ENCODE results near the gene SMAD7.
"Not testable (repeated sequence)": the region's sequence is repeated elsewhere in the genome, so short reads cannot be mapped to it uniquely, and the experiment has no call there.

SMAD7 gene

DNA sequence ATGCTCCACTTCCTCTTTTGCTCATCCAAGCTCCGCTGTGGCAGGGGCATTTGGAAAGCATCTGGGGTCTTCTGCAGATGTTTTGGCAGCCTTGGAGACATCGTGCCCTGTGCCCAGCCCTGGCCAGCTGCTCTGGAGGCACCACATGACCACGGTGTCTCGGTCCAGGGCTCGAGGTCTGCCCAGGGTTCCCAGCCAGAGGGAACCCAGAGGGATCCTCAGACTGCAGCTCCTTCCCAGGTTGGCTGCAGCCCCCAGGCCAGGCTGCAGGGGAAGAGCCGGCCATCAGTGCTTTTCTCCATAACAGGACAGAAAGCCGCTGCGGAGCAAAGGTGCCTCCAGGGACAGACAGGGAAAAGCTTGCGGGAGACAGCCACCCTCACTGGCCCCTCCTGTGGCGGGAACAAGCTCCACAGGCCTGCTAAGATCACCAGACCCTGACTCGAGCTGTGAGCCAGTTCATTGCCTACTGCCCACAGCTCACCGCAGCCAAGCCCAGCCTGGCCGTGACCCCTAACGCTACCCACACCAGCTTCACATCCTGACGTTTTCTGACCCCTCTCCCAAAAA, 74.7 kb downstream of the SMAD7 start:
- Histone ChIP-seq H3K4me3 (ENCODE audit: insufficient read length, low read depth) (no peak overlapping the region), H3K9ac (ENCODE audit: insufficient read length, low read depth) (no peak overlapping the region), H3K36me3 (ENCODE audit: insufficient read depth, insufficient read length, low read length) (no peaks in the 10 kb centered on the region), H3K9me3 (ENCODE audit: insufficient read depth, low read length) (no peaks in the 10 kb centered on the region), H3K27me3 (ENCODE audit: insufficient read depth, insufficient read length) (no peaks in the 10 kb centered on the region), H3K4me1 (ENCODE audit: insufficient read depth, insufficient read length) (peaks cover 4% of the 10 kb centered on the region)
- TF ChIP-seq ZNF274 (IDR thresholded peaks at IDR 0.05; ENCODE audit: low read depth, low read length), result no peak
- TF ChIP-seq YY1 (IDR thresholded peaks at IDR 0.05; ENCODE audit: insufficient read depth, insufficient read length), result no peak
- no peak for TF ChIP-seq SUZ12 (IDR thresholded peaks at IDR 0.05; ENCODE audit: extremely low read depth, insufficient read depth, insufficient read length)
- no peak for DNase-seq (ENCODE audit: low read depth, low spot score)

DNA sequence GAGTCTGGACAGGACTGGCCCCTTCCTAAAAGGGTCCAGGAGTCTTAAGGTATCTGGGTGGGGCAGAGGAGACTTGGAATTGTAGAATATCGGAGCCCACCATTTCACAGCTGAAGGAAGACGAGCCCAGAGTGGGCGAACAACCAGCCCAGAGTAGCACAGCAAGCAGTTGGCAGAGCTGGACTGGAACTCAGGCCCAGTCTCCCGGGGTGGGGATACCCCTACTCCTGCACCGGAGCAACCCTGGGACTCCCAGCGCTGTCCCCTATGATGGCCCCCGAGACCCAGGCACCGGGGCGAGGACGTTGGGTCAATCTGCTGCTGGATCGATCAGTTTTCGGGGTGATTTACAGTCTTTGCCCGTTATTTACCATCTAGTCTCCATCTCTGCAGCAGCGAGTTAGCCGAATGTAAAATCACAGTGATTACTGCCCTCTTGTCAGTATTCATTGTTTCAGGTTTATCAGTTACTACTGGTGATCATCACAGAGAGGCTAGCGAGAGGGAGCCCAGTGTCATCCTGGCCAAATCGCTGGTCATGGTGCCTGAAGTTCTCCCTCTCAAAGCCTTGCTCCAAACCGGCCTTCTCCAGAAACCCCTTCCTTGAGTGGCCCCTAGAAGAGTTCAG, 75.3 kb downstream of the SMAD7 start:
- H3K36me3 ChIP-seq (ENCODE audit: insufficient read depth, insufficient read length, low read length), result no peaks in the 10 kb centered on the region
- no peak overlapping the region for H3K9ac ChIP-seq (ENCODE audit: insufficient read length, low read depth)
- H3K4me1 ChIP-seq (ENCODE audit: insufficient read depth, insufficient read length), result peaks cover 4% of the 10 kb centered on the region
- no peaks in the 10 kb centered on the region for H3K9me3 ChIP-seq (ENCODE audit: insufficient read depth, low read length)
- H3K4me3 ChIP-seq (ENCODE audit: insufficient read length, low read depth), result no peak overlapping the region
- TF ChIP-seq SUZ12 (IDR thresholded peaks at IDR 0.05; ENCODE audit: extremely low read depth, insufficient read depth, insufficient read length) (no peak), YY1 (IDR thresholded peaks at IDR 0.05; ENCODE audit: insufficient read depth, insufficient read length) (no peak), ZNF274 (IDR thresholded peaks at IDR 0.05; ENCODE audit: low read depth, low read length) (no peak)
- DNase-seq (ENCODE audit: low read depth, low spot score), result no peak
- H3K27me3 ChIP-seq (ENCODE audit: insufficient read depth, insufficient read length), result no peaks in the 10 kb centered on the region

DNA sequence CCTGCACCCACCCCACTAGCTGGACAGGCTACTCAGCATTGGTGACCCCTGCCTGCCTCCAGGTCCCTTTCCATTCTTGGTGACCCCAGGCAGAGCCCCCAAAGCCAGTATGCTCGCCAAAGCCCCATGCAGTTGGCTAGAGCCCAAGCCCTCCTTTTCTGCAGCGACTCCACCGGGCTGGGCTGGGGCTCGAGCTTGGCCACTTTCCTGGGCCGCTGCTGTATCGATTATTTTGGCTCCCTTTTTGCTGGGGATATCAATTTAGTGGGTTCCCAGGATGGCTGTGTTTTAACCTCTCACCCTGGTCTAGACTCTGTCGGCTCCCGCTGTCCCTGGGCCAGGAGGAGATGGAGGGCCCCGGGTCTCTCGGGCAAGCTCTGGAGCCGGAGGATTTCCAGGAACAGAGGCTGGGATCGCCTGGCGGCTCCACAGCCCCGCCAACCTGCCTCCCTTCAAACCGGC, 76.0 kb downstream of the SMAD7 start:
- H3K9ac ChIP-seq (ENCODE audit: insufficient read length, low read depth), result no peak overlapping the region
- DNase-seq (ENCODE audit: low read depth, low spot score), result no peak
- peaks cover 4% of the 10 kb centered on the region for H3K4me1 ChIP-seq (ENCODE audit: insufficient read depth, insufficient read length)
- TF ChIP-seq ZNF274 (IDR thresholded peaks at IDR 0.05; ENCODE audit: low read depth, low read length) (no peak), YY1 (IDR thresholded peaks at IDR 0.05; ENCODE audit: insufficient read depth, insufficient read length) (no peak), SUZ12 (IDR thresholded peaks at IDR 0.05; ENCODE audit: extremely low read depth, insufficient read depth, insufficient read length) (no peak)
- no peaks in the 10 kb centered on the region for H3K9me3 ChIP-seq (ENCODE audit: insufficient read depth, low read length)
- H3K36me3 ChIP-seq (ENCODE audit: insufficient read depth, insufficient read length, low read length), result no peaks in the 10 kb centered on the region
- no peaks in the 10 kb centered on the region for H3K27me3 ChIP-seq (ENCODE audit: insufficient read depth, insufficient read length)
- no peak overlapping the region for H3K4me3 ChIP-seq (ENCODE audit: insufficient read length, low read depth)

DNA sequence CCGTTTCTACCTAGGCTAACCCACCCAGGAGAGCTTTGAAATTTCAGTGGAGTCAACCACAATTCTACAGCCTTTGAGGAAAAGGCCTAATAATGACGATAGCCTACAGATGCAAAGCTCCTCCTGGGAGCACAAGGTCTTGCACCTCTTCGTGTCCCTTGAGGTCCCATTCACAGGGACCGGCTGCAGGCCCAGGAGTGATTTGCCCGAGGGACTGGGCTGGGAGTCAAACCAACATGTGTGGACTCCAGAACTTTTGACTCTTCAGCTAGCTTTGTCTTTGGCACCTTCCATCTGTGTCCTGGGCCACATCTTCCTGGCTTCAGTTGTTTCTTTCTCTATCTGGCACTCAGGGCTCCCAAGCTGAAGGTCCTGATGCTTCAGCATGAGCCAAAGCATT, 76.5 kb downstream of the SMAD7 start:
- Histone ChIP-seq H3K4me3 (ENCODE audit: insufficient read length, low read depth) (no peak overlapping the region), H3K9me3 (ENCODE audit: insufficient read depth, low read length) (no peaks in the 10 kb centered on the region), H3K27me3 (ENCODE audit: insufficient read depth, insufficient read length) (no peaks in the 10 kb centered on the region), H3K36me3 (ENCODE audit: insufficient read depth, insufficient read length, low read length) (no peaks in the 10 kb centered on the region), H3K9ac (ENCODE audit: insufficient read length, low read depth) (no peak overlapping the region), H3K4me1 (ENCODE audit: insufficient read depth, insufficient read length) (peaks cover 4% of the 10 kb centered on the region)
- DNase-seq (ENCODE audit: low read depth, low spot score), result no peak
- TF ChIP-seq YY1 (IDR thresholded peaks at IDR 0.05; ENCODE audit: insufficient read depth, insufficient read length) (no peak), SUZ12 (IDR thresholded peaks at IDR 0.05; ENCODE audit: extremely low read depth, insufficient read depth, insufficient read length) (no peak), ZNF274 (IDR thresholded peaks at IDR 0.05; ENCODE audit: low read depth, low read length) (no peak)

DNA sequence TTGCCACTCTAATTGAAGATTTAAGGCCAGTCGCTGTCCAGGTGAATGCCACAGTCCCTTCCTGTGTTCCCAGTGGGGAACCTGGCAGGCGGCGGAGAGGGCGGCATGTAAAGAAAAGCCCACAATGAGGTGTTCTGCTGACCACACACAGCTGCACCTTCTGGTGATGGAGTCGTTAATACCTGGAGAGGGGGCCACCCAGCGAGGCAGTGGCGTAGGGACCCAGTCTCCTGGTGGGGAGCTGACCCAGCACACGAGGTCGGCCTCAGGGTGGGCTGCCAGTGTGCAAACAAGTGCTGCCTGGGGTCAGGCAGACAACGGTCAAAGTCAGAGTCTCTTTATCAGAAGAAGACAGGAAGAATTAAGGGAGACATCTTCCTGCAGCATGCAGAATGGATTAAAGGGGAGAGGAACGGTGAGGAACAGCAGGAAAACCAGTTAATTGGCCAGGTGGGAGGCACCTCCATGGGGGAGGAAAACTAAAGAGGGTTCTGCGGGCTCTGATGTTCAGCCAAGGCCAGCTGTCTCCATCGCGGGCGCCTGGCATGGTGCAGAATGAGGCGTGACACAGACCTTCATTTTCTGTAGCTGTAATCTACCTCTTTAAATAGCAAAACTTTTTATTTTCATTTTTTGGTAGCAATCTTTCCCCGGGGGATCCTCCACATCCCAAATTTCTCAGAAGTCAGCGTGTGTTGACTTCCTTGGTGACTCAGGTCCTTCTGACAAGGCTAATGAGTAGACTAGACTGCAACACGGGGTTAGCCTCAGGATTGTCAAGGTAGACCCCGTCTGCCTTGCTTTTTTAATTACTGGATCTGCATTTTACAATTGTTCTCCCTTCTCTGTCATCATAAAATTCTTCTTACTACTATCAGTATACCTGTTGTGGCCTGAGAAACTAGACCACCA, 78.3 kb downstream of the SMAD7 start:
- no peaks in the 10 kb centered on the region for H3K27me3 ChIP-seq (ENCODE audit: insufficient read depth, insufficient read length)
- no peak for DNase-seq (ENCODE audit: low read depth, low spot score)
- no peak overlapping the region for H3K9ac ChIP-seq (ENCODE audit: insufficient read length, low read depth)
- H3K4me1 ChIP-seq (ENCODE audit: insufficient read depth, insufficient read length), result peaks cover 4% of the 10 kb centered on the region
- H3K4me3 ChIP-seq (ENCODE audit: insufficient read length, low read depth), result no peak overlapping the region
- no peaks in the 10 kb centered on the region for H3K36me3 ChIP-seq (ENCODE audit: insufficient read depth, insufficient read length, low read length)
- no peaks in the 10 kb centered on the region for H3K9me3 ChIP-seq (ENCODE audit: insufficient read depth, low read length)
- TF ChIP-seq YY1 (IDR thresholded peaks at IDR 0.05; ENCODE audit: insufficient read depth, insufficient read length) (no peak), SUZ12 (IDR thresholded peaks at IDR 0.05; ENCODE audit: extremely low read depth, insufficient read depth, insufficient read length) (no peak), ZNF274 (IDR thresholded peaks at IDR 0.05; ENCODE audit: low read depth, low read length) (no peak)

DNA sequence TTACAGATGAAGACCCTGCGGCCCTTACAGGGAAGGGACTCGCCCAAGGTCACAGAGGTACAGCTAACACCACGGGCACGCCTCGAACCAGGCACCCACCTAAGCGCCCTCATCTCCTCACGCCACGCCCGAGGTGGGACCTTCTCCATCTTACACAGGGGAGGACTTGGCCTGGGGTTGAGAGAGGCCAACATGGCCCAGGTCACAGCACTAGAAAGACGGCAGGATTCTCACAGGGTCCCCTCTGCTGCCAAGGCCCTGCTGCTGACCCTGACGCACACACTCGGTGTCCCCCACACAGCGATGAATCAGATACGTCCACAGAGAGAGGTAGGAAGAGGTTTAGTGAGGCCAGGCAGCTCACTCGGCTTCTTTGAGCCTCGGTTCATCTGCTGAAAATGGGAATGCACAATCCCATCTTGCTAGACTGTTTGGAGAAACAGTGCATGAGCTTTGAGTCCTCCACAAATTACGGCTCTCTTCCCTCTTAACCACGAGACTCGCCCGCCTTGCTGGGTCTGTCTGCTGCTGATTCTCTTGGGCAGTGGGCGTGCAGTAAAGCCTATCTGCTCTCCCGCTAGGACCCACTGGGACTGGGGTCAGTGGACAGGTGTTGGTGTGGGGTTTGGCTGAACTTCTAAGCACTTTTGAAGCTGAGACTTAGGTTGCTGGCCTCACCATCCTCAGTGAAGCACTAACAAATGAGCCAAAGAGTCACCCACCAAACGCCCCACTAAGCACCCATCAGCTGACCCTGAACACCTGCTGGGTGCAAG, 79.2 kb downstream of the SMAD7 start:
- Histone ChIP-seq H3K4me1 (ENCODE audit: insufficient read depth, insufficient read length) (peaks cover 4% of the 10 kb centered on the region), H3K9me3 (ENCODE audit: insufficient read depth, low read length) (no peaks in the 10 kb centered on the region), H3K36me3 (ENCODE audit: insufficient read depth, insufficient read length, low read length) (no peaks in the 10 kb centered on the region), H3K4me3 (ENCODE audit: insufficient read length, low read depth) (no peak overlapping the region), H3K9ac (ENCODE audit: insufficient read length, low read depth) (no peak overlapping the region), H3K27me3 (ENCODE audit: insufficient read depth, insufficient read length) (no peaks in the 10 kb centered on the region)
- DNase-seq (ENCODE audit: low read depth, low spot score), result no peak
- no peak for TF ChIP-seq YY1 (IDR thresholded peaks at IDR 0.05; ENCODE audit: insufficient read depth, insufficient read length)
- TF ChIP-seq SUZ12 (IDR thresholded peaks at IDR 0.05; ENCODE audit: extremely low read depth, insufficient read depth, insufficient read length), result no peak
- no peak for TF ChIP-seq ZNF274 (IDR thresholded peaks at IDR 0.05; ENCODE audit: low read depth, low read length)

DNA sequence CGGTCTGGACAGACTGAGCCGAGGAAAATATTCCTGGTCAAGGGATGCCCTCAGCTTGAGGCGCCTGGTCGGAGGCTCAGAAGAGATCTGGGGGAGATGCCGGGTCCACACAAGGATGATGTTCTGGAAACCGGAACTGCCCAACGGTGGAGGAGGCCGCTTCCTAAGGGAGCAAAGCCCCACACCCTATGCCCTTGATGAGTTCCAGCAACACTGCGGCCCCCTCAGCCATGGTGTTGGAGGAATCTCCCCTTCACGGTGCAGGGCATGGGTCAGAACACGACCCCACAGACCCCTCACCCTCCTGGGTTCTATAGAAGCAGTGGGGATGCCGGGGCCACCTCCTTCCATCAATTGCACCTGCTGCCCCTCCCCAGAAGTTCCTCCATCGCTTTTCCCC, 79.8 kb downstream of the SMAD7 start:
- DNase-seq (ENCODE audit: low read depth, low spot score); H3K27me3 ChIP-seq (ENCODE audit: insufficient read depth, insufficient read length); H3K9ac ChIP-seq (ENCODE audit: insufficient read length, low read depth); H3K9me3 ChIP-seq (ENCODE audit: insufficient read depth, low read length); H3K4me3 ChIP-seq (ENCODE audit: insufficient read length, low read depth); H3K4me1 ChIP-seq (ENCODE audit: insufficient read depth, insufficient read length); H3K36me3 ChIP-seq (ENCODE audit: insufficient read depth, insufficient read length, low read length): not testable (repeated sequence)
